K562 (cell line): Measurements from ENCODE around the gene ELMO1. TPM values are rescaled to one million over a fixed set of nuclear protein-coding genes. Genes with fewer than 3 reads are reported as not detected.

Experiments
- ATAC-seq: fragments of 200-7000 bp; cut with Tn5 transposase; 3 replicates; pipeline ENCODE4 v1.9.1; 2020; ENCODE audit warnings: moderate library complexity
- BruUV-seq: library from RNA; stranded (reverse); fragments of 400-500 nt; replicated peaks from 2 replicates; lab custom pipeline; 2021; lab: Mats Ljungman, UMichigan
- CTCF ChIA-PET: fragments of 300-600 bp; formaldehyde crosslinking; extraction: SDS; loops from one replicate; lab custom pipeline; 2021; ENCODE audit warnings: low intra/inter-chr PET ratio; lab: Yijun Ruan, JAX
- POLR2A ChIA-PET: fragments of 300-600, 350-650 bp; sonication (Branson Sonifier 250); formaldehyde crosslinking; extraction: SDS; loops from one replicate; lab custom pipeline; 2021; ENCODE audit warnings: antibody characterized with exemption, inconsistent platforms; lab: Yijun Ruan, JAX
- DNase-seq, 4 experiments: peaks; one replicate each; pipeline versions ENCODE4 v3.0.0 to v3.0.0-alpha.2; 2011 to 2018; ENCODE audit warnings: low spot score in 3 of 4, mixed read lengths in 3 of 4; ENCODE audit errors: extremely low read depth in 1 of 4
- FAIRE-seq: peaks from 2 replicates; lab custom pipeline; 2011; peaks lifted over from hg19 to GRCh38; lab: Jason Lieb, UNC
- H2AFZ ChIP-seq: 2 replicates; pipeline ENCODE4 v1.6.0; 2011; ENCODE audit warnings: low read depth, low read length, control low read depth, inconsistent platforms
- H3K27ac ChIP-seq: fragments of 200-600 bp; 3 replicates; pipeline ENCODE4 v1.8.0; 2011; ENCODE audit warnings: low read depth, mild to moderate bottlenecking, control low read depth, inconsistent platforms, low read length, moderate library complexity, mixed read lengths; ENCODE audit errors: extremely low read depth
- H3K27me3 ChIP-seq, 2 experiments: fragments of 300-600 bp in 1 of 2; 2 replicates in 1 of 2; 3 replicates in 1 of 2; pipeline versions ENCODE4 v1.6.0 to v1.8.0; 2011; ENCODE audit warnings: inconsistent platforms in 2 of 2, low read length in 2 of 2, mild to moderate bottlenecking in 1 of 2, mixed read lengths in 1 of 2, moderate library complexity in 1 of 2; ENCODE audit not compliant: control insufficient read depth in 2 of 2, insufficient read depth in 2 of 2
- H3K36me3 ChIP-seq: fragments of 300-600 bp; 3 replicates; pipeline ENCODE4 v1.8.0; 2011; ENCODE audit warnings: mild to moderate bottlenecking, low read length, inconsistent platforms; ENCODE audit not compliant: control insufficient read depth, insufficient read depth
- H3K4me1 ChIP-seq, 2 experiments: fragments of 200-600 bp in 1 of 2; replicated peaks in 1 of 2; 2 replicates in 1 of 2; 3 replicates in 1 of 2; pipeline versions ENCODE4 v1.5.1 to v1.8.0; 2011; ENCODE audit warnings: inconsistent platforms in 2 of 2, low read length in 2 of 2, mild to moderate bottlenecking in 1 of 2, mixed read lengths in 1 of 2, moderate library complexity in 1 of 2; ENCODE audit not compliant: control insufficient read depth in 2 of 2, insufficient read depth in 2 of 2
- H3K4me2 ChIP-seq: 2 replicates; pipeline ENCODE4 v1.6.1; 2011; ENCODE audit warnings: low read length, control low read depth, inconsistent platforms, mixed read lengths; ENCODE audit not compliant: insufficient read depth
- H3K4me3 ChIP-seq: fragments of 200-600 bp; sonication (generic), shearing (Covaris generic); 2 replicates; pipeline ENCODE4 v1.5.1; 2016; ENCODE audit warnings: control low read depth, inconsistent platforms
- H3K79me2 ChIP-seq: fragments of 200-600 bp; 3 replicates; pipeline ENCODE4 v1.8.0; 2011; ENCODE audit warnings: low read length, inconsistent platforms; ENCODE audit not compliant: control insufficient read depth, insufficient read depth
- H3K9ac ChIP-seq, 2 experiments: 2 replicates each; pipeline versions ENCODE4 v1.6.0 to v1.6.1; 2011; ENCODE audit warnings: low read depth in 2 of 2, low read length in 2 of 2, control low read depth in 1 of 2, inconsistent platforms in 1 of 2, mild to moderate bottlenecking in 1 of 2, mixed read lengths in 1 of 2; ENCODE audit not compliant: insufficient read depth in 1 of 2
- H3K9me1 ChIP-seq: one replicate; pipeline ENCODE4 v1.6.0; 2011; ENCODE audit warnings: inconsistent platforms, mild to moderate bottlenecking, low read length, moderate library complexity; ENCODE audit not compliant: control insufficient read depth, insufficient read depth
- H3K9me3 ChIP-seq: replicated peaks from 2 replicates; pipeline ENCODE4 v1.5.1; 2011; ENCODE audit warnings: low read depth, low read length, inconsistent platforms; ENCODE audit not compliant: control insufficient read depth, insufficient read depth
- H4K20me1 ChIP-seq: replicated peaks from 2 replicates; pipeline ENCODE4 v1.6.1; 2011; ENCODE audit warnings: low read length, inconsistent platforms, mixed read lengths; ENCODE audit not compliant: control insufficient read depth, insufficient read depth
- NFYB ChIP-seq: IDR thresholded peaks from 2 replicates; pipeline ENCODE4 v1.6.1; 2011; ENCODE audit warnings: mild to moderate bottlenecking, moderate library complexity; ENCODE audit not compliant: insufficient read length; ENCODE audit errors: extremely low read depth
- PHB2 ChIP-seq: fragments of 450-650 bp; IDR thresholded peaks from 2 replicates; pipeline ENCODE4 v1.6.1; 2017; ENCODE audit warnings: low read depth
- RAD51 ChIP-seq: fragments of 450-650 bp; IDR thresholded peaks from 2 replicates; pipeline ENCODE4 v1.7.1; 2016; ENCODE audit warnings: low read depth, mild to moderate bottlenecking, borderline replicate concordance
- TFE3 ChIP-seq: fragments of 450-650 bp; formaldehyde crosslinking; IDR thresholded peaks from 2 replicates; pipeline ENCODE4 v1.4.0; 2020; ENCODE audit warnings: mild to moderate bottlenecking, mixed read lengths
- USF2 ChIP-seq: sonication (generic); formaldehyde crosslinking; IDR thresholded peaks from 2 replicates; pipeline ENCODE4 v1.5.0; 2020; ENCODE audit warnings: missing genetic modification reagents
- ZNF134 ChIP-seq: fragments of 250-450 bp; sonication (Bioruptor Pico); conservative IDR thresholded peaks from 2 replicates; pipeline ENCODE4 v1.4.0; 2020
- ZNF589 ChIP-seq: fragments of 200-800 bp; sonication (Bioruptor generic); IDR thresholded peaks from 2 replicates; pipeline ENCODE4 v1.6.1; 2016; ENCODE audit warnings: low read depth, missing genetic modification characterization, missing compliant biosample characterization
- WGBS: fragments of 100-300 bp; shearing (Covaris generic); methylation state at CpG from one replicate; pipeline ENCODE4 v1.1.6; 2016; ENCODE audit warnings: low coverage, mixed read lengths; ENCODE audit not compliant: insufficient coverage; ENCODE audit errors: missing lambda C conversion rate; 5-methylcytosine and 5-hydroxymethylcytosine counted together
- in situ Hi-C: fragments of 300-500 bp; cut with MboI; formaldehyde crosslinking; loops from 4 replicates; pipeline ENCODE4 v1.15.0; 2018; ENCODE audit warnings: inconsistent platforms, mixed read lengths
- intact Hi-C: fragments of 100-400 bp; cut with micrococcal nuclease; formaldehyde crosslinking; loops from 2 replicates; pipeline ENCODE4 v1.14.2; 2022
- polyA plus RNA-seq, 8 experiments: library from polyadenylated mRNA; depleted of rRNA in 4 of 8; stranded (reverse) in 5 of 8; unstranded in 3 of 8; fragments of >200 nt; fragmentation: Nextera tagmentation in 2 of 8; fragmentation: Illumina TruSeq in 1 of 8; extraction: Ambion mirVana in 2 of 8; extraction: Trizol in 1 of 8; gene quantifications; 2 replicates each; pipeline versions ENCODE4 v1.2.1 to v1.2.3, GENCODE V29; 2011 to 2014; ENCODE audit warnings: inconsistent platforms in 1 of 8, missing spikeins in 1 of 8
- total RNA-seq, 7 experiments: library from RNA; depleted of rRNA in 6 of 7; stranded (reverse); fragments of >200 nt in 6 of 7; fragmentation: Illumina TruSeq in 2 of 7; extraction: Trizol in 2 of 7; gene quantifications; 2 replicates each; pipeline versions ENCODE4 v1.2.1 to v1.2.3, GENCODE V29; 2011 to 2021; ENCODE audit warnings: low replicate concordance in 1 of 7
- TF ChIP-seq, protein P1 (sequence below): sonication (generic); formaldehyde crosslinking; IDR thresholded peaks from 2 replicates; pipeline ENCODE4 v1.9.0; 2022; ENCODE audit warnings: mild to moderate bottlenecking, missing genetic modification reagents
- TF ChIP-seq, protein P2 (sequence below): IDR thresholded peaks from 2 replicates; pipeline ENCODE4 v1.6.1; 2011; ENCODE audit not compliant: insufficient read length; ENCODE audit errors: extremely low read depth

Gene ELMO1
- total and polyA plus RNA-seq, 9 of the 15 experiments (the other 6 are each of a cell fraction or from before 2014, with no cell fraction given), result 0.36 to 7.2 (median 3.6) TPM

- 0% methylated on average over 2 of the region's 4 CpGs for WGBS
- DNase-seq, result peak; percentile 3 to 75 (median 54)
- TF ChIP-seq TFE3 (CRISPR knock-in tag) (0 out of 2 replicates have a peak, but pooled peaks have one; percentile 37), ZNF589 (CRISPR knock-in tag) (no peak), NFYB (peak; percentile 49), PHB2 (no peak), ZNF134 (CRISPR knock-in tag) (no peak), USF2 (CRISPR knock-in tag) (peak; percentile 86), RAD51 (peak; percentile 58; the same call in 1 of the 2 replicates)
- TF ChIP-seq, protein P1, sequence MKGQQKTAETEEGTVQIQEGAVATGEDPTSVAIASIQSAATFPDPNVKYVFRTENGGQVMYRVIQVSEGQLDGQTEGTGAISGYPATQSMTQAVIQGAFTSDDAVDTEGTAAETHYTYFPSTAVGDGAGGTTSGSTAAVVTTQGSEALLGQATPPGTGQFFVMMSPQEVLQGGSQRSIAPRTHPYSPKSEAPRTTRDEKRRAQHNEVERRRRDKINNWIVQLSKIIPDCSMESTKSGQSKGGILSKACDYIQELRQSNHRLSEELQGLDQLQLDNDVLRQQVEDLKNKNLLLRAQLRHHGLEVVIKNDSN (CRISPR knock-in tag), result peak; percentile 60
- TF ChIP-seq, protein P2, sequence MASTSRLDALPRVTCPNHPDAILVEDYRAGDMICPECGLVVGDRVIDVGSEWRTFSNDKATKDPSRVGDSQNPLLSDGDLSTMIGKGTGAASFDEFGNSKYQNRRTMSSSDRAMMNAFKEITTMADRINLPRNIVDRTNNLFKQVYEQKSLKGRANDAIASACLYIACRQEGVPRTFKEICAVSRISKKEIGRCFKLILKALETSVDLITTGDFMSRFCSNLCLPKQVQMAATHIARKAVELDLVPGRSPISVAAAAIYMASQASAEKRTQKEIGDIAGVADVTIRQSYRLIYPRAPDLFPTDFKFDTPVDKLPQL, result no peak
- TF ChIP-seq, all 486 proteins: peak for 5
- H2AFZ ChIP-seq, result no peak overlapping the region
- H3K4me1 ChIP-seq, result no peaks in the 10 kb centered on the region
- H3K9ac ChIP-seq, result no peak overlapping the region
- ChIA-PET POLR2A (no interaction called here), CTCF (no interaction called here)
- intact Hi-C loops, result no loop called here
- H3K27me3 ChIP-seq, result no peaks in the 10 kb centered on the region
- H3K4me2 ChIP-seq, result no peak overlapping the region
- H3K27ac ChIP-seq, result no peak overlapping the region
- no peaks in the 10 kb centered on the region for H3K79me2 ChIP-seq
- no peaks in the 10 kb centered on the region for H3K9me1 ChIP-seq
- ATAC-seq, result no peak
- no TSS peak for BruUV-seq
- no peak for FAIRE-seq
- H3K9me3 ChIP-seq, result no peaks in the 10 kb centered on the region
- 0 out of 2 replicates have a peak, but pooled peaks cover 2% of the 10 kb centered on the region for H4K20me1 ChIP-seq
- no peaks in the 10 kb centered on the region for H3K36me3 ChIP-seq
- in situ Hi-C loops, result no loop called here
- H3K4me3 ChIP-seq, result no peak overlapping the region
These were observed 551.6 kb downstream of the ELMO1 start for GRCh38 chr7:36896956-36897590.
